Activated CD4-positive, alpha-beta T cell treated with anti-CD3 and anti-CD28 coated beads for 36 hours (primary cell): ENCODE data around the gene NDUFA7. TPM values are rescaled to one million over a fixed set of nuclear protein-coding genes. Genes with fewer than 3 reads are reported as not detected.

ENCODE experiments used
- ATAC-seq: fragments of 200-7000 bp; cut with Tn5 transposase; one replicate; pipeline ENCODE4 v1.10.0; 2021; ENCODE audit warnings: mild to moderate bottlenecking, moderate library complexity
- CTCF ChIA-PET: fragments of 350-600 bp; sonication (Branson Sonifier 250); formaldehyde crosslinking; loops from one replicate; lab custom pipeline; 2021; ENCODE audit warnings: antibody characterized with exemption; lab: Charles Lee
- POLR2A ChIA-PET: fragments of 350-600 bp; sonication (Branson Sonifier 250); formaldehyde crosslinking; loops from one replicate; lab custom pipeline; 2021; ENCODE audit warnings: antibody characterized with exemption, inconsistent platforms; lab: Charles Lee
- DNase-seq: peaks from one replicate; pipeline ENCODE4 v3.0.0-alpha.2; 2020
- H3K27ac Mint-ChIP-seq: one replicate; pipeline ENCODE4 v1.8.0; 2021; ENCODE audit warnings: mixed read lengths
- H3K27me3 Mint-ChIP-seq: one replicate; pipeline ENCODE4 v1.8.0; 2021; ENCODE audit warnings: mixed read lengths
- H3K36me3 Mint-ChIP-seq: one replicate; pipeline ENCODE4 v1.8.0; 2021; ENCODE audit warnings: low read depth, mixed read lengths
- H3K4me1 Mint-ChIP-seq: one replicate; pipeline ENCODE4 v1.8.0; 2021; ENCODE audit warnings: mixed read lengths
- H3K4me3 Mint-ChIP-seq: one replicate; pipeline ENCODE4 v1.8.0; 2021; ENCODE audit warnings: mild to moderate bottlenecking, moderate library complexity, mixed read lengths
- H3K9me3 Mint-ChIP-seq: one replicate; pipeline ENCODE4 v1.8.0; 2021; ENCODE audit warnings: low read depth, mixed read lengths
- intact Hi-C, 2 experiments: fragments of 100-400 bp; cut with DNase I in 1 of 2; cut with micrococcal nuclease in 1 of 2; formaldehyde crosslinking; loops; one replicate each; pipeline versions ENCODE4 v1.14.2 to v1.15.1; 2022 to 2024; cut with DNase I, micrococcal nuclease
- total RNA-seq, 2 experiments: library from RNA; stranded (reverse); gene quantifications; one replicate each; pipeline ENCODE4 v1.2.3, GENCODE V29; 2021

The NDUFA7 gene
- total RNA-seq, 2 experiments from 2014 or later, result 90.9 to 112 TPM

DNA sequence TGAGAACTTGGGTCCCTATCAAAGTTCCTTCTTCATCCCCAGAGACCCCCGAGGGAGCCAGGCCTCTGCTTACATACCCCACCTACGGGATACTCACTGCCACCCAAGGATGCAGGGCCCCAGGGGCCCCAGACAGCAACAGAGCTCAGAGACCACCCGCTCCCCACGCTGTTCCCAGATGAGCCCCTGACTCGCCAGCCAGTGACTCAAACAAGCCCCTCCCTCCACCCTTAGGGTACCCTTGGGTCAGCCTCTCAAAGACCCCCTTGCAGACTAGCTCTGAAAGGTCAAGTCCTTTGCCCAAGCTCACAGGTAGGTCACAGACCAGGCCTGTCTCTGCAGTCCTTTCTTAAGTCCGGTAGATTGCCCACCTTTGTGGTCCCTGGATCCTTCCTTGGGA is 58.7 kb downstream of the NDUFA7 start:
- intact Hi-C loops, result no loop called here
- Mint-ChIP-seq H3K4me1 (peaks cover 5% of the 10 kb centered on the region), H3K36me3 (peaks cover 5% of the 10 kb centered on the region), H3K27me3 (no peaks in the 10 kb centered on the region), H3K4me3 (no peak overlapping the region), H3K27ac (no peak overlapping the region), H3K9me3 (no peaks in the 10 kb centered on the region)
- DNase-seq, result no peak
- no peak for ATAC-seq
- POLR2A ChIA-PET, result no interaction called here
- CTCF ChIA-PET, result interaction anchor here (0.7 kb wide), 1 partner anchor 19 kb away, joined by 4 read pairs; no protein-coding TSS in a partner anchor

DNA sequence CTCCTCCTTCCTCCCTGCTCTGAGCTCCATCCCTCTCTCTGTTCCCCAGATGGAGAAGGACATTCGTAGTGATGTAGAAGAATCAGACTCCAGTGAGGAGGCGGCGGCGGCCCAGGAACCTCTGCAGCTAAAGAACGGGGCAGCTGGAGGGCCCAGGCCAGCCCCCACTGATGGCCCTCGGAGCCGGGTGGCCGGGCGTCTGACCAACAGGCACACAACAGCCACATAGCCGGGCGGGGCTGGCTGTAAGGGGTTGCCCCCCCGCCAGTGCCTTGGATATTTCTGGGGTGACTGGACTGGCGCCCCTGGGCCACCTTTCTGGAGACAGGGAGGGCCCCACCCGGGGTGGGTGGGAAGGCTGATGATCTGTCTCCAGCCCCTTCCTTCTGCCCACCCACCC is 59.3 kb downstream of the NDUFA7 start:
- no peaks in the 10 kb centered on the region for H3K9me3 Mint-ChIP-seq
- no peak overlapping the region for H3K4me3 Mint-ChIP-seq
- H3K4me1 Mint-ChIP-seq, result peaks cover 5% of the 10 kb centered on the region
- no peaks in the 10 kb centered on the region for H3K27me3 Mint-ChIP-seq
- CTCF ChIA-PET, result no interaction called here
- no peak overlapping the region for H3K27ac Mint-ChIP-seq
- intact Hi-C loops, result no loop called here
- H3K36me3 Mint-ChIP-seq, result peaks cover 7% of the 10 kb centered on the region
- DNase-seq (no peak), ATAC-seq (no peak)
- POLR2A ChIA-PET, result no interaction called here

DNA sequence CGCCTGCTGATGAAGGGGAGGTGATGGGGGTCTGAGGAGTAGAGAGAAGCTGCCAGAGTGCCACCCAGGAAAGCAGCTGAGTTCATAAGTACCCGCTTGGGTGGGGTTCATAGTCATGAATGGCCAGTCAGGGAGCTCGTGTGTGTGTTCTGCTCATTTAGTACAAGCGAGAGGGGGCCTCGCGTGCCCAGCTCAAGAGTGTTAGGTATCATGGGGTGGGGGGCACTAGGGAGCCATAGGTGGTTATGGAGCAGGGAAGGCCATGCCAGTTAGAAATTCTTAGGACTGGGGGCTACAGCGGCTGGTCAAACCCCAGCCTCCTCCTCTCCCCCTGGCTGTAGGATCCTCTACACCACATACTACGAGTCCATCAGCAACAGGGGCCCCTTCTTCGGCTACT is 59.8 kb downstream of the NDUFA7 start:
- Mint-ChIP-seq H3K27me3 (no peaks in the 10 kb centered on the region), H3K36me3 (peaks cover 7% of the 10 kb centered on the region), H3K4me3 (no peak overlapping the region), H3K9me3 (no peaks in the 10 kb centered on the region), H3K27ac (no peak overlapping the region), H3K4me1 (peaks cover 5% of the 10 kb centered on the region)
- intact Hi-C loops, result no loop called here
- ChIA-PET CTCF (no interaction called here), POLR2A (interaction anchor here (0.5 kb wide), 1 partner anchor 116 kb away, joined by 8 read pairs; no protein-coding TSS in a partner anchor)
- ATAC-seq, result no peak
- no peak for DNase-seq

Other genes with a start within 250 kb of the NDUFA7 start
- gene FBN3, start 171.8 kb downstream of the NDUFA7 start, total RNA-seq, result not detected
- 10 to 100 TPM; 21.2 to 21.8 TPM for gene CERS4, start 112.0 kb downstream of the NDUFA7 start, total RNA-seq
- gene CD320, start 13.0 kb downstream of the NDUFA7 start, total RNA-seq, result 10 to 100 TPM; 39.9 to 41.4 TPM
- 1,000 to 10,000 TPM; 1,994 to 2,316 TPM for gene RPS28, start 121 bp upstream of the NDUFA7 start, total RNA-seq
- 1 to 10 TPM in 1 of 2 experiments, under 1 TPM in 1; 0.98 to 1.1 TPM for gene KANK3, start 21.9 kb upstream of the NDUFA7 start, total RNA-seq
- gene ANGPTL4, start 42.8 kb upstream of the NDUFA7 start, total RNA-seq, result 1 to 10 TPM; 7.4 to 7.9 TPM
- 10 to 100 TPM; 74.3 to 93.4 TPM for gene RAB11B, start 69.0 kb upstream of the NDUFA7 start, total RNA-seq
- 10 to 100 TPM in 1 of 2 experiments, 1 to 10 TPM in 1; 9.1 to 10.1 TPM for gene MARCHF2, start 91.9 kb upstream of the NDUFA7 start, total RNA-seq
- gene HNRNPM, start 123.6 kb upstream of the NDUFA7 start, total RNA-seq, result 100 to 1,000 TPM; 250 to 304 TPM
- gene PRAM1, start 181.3 kb upstream of the NDUFA7 start, total RNA-seq, result 1 to 10 TPM in 1 of 2 experiments, under 1 TPM in 1; 0.90 to 1.1 TPM
- 10 to 100 TPM; 21.0 to 23.7 TPM for gene ZNF414, start 192.8 kb upstream of the NDUFA7 start, total RNA-seq